NCI-H460 (cell line): Measurements from ENCODE around the gene RMDN2. TPM values are rescaled to one million over a fixed set of nuclear protein-coding genes. Genes with fewer than 3 reads are reported as not detected.

Experiments used
- DNase-seq: peaks from one replicate; pipeline ENCODE4 v3.0.0-alpha.2; 2016; ENCODE audit warnings: low read depth; ENCODE audit errors: extremely low read depth
- total RNA-seq: library from RNA; depleted of rRNA; stranded (reverse); fragments of >200 nt; shearing (Covaris generic); gene quantifications from 2 replicates; pipeline ENCODE4 v1.2.3, GENCODE V29; 2014; rRNA removed

The RMDN2 gene
- total RNA-seq, 1 experiment from 2014 or later, result 6.4 TPM

- no peak for DNase-seq
These were observed 112.2 kb downstream of the RMDN2 start for GRCh38 chr2:38037325-38037724.

- DNase-seq, result no peak
These were observed 112.9 kb downstream of the RMDN2 start for GRCh38 chr2:38037757-38038621.

- DNase-seq, result no peak
These were observed 113.6 kb downstream of the RMDN2 start for GRCh38 chr2:38038682-38039081.

GRCh38 chr2:38039121-38039910 is 114.2 kb downstream of the RMDN2 start:
- no peak for DNase-seq

- DNase-seq, result no peak
These were observed 120.7 kb downstream of the RMDN2 start for GRCh38 chr2:38045811-38046210.

- DNase-seq, result no peak
These were observed 131.1 kb downstream of the RMDN2 start for GRCh38 chr2:38056216-38056615.

- DNase-seq, result no peak
These were observed 132.7 kb downstream of the RMDN2 start for GRCh38 chr2:38057651-38058410.

- no peak for DNase-seq
These were observed 135.3 kb downstream of the RMDN2 start for GRCh38 chr2:38060236-38061018.

GRCh38 chr2:38064801-38065501 is 139.9 kb downstream of the RMDN2 start:
- no peak for DNase-seq

GRCh38 chr2:38065502-38066135 is 140.5 kb downstream of the RMDN2 start:
- DNase-seq, result no peak

- no peak for DNase-seq
These were observed 141.5 kb downstream of the RMDN2 start for GRCh38 chr2:38066421-38067115.

Other genes starting within 250 kb of the RMDN2 start
- gene CYP1B1, start 150.9 kb downstream of the RMDN2 start, total RNA-seq, result 74.7 and 82.4 TPM in 2 replicates